GM19023 (cell line): ENCODE data around the gene FRMPD4.

Experiments
- ATAC-seq: cut with Tn5 transposase; IDR thresholded peaks from one replicate; pipeline ENCODE4 v1.9.1; 2021; ENCODE audit warnings: mild to moderate bottlenecking, moderate library complexity; ENCODE audit not compliant: unreplicated experiment

Gene FRMPD4

GRCh38 chrX:12210196-12210815, 72.0 kb downstream of the FRMPD4 start:
- no peak for ATAC-seq

GRCh38 chrX:12210971-12211370, 72.7 kb downstream of the FRMPD4 start:
- ATAC-seq: no peak

GRCh38 chrX:12223650-12224049, 85.4 kb downstream of the FRMPD4 start:
- no peak for ATAC-seq

GRCh38 chrX:12225107-12225506, 86.8 kb downstream of the FRMPD4 start:
- no peak for ATAC-seq

GRCh38 chrX:12227412-12228041, 89.3 kb downstream of the FRMPD4 start:
- no peak for ATAC-seq

- ATAC-seq: no peak
These were observed 90.6 kb downstream of the FRMPD4 start for GRCh38 chrX:12228862-12229261.

- ATAC-seq: no peak
These were observed 91.7 kb downstream of the FRMPD4 start for GRCh38 chrX:12229986-12230385.

- ATAC-seq: no peak
These were observed 96.5 kb downstream of the FRMPD4 start for GRCh38 chrX:12234534-12235329.

GRCh38 chrX:12236156-12236555, 97.9 kb downstream of the FRMPD4 start:
- ATAC-seq: no peak

GRCh38 chrX:12237131-12237530, 98.9 kb downstream of the FRMPD4 start:
- no peak for ATAC-seq

- ATAC-seq: no peak
These were observed 99.5 kb downstream of the FRMPD4 start for GRCh38 chrX:12237771-12238170.

GRCh38 chrX:12239356-12240082, 101.2 kb downstream of the FRMPD4 start:
- ATAC-seq: no peak

- ATAC-seq: no peak
These were observed 102.2 kb downstream of the FRMPD4 start for GRCh38 chrX:12240491-12240890.

GRCh38 chrX:12241026-12241425, 102.8 kb downstream of the FRMPD4 start:
- ATAC-seq: no peak

GRCh38 chrX:12245650-12246645, 107.7 kb downstream of the FRMPD4 start:
- no peak for ATAC-seq

- no peak for ATAC-seq
These were observed 111.7 kb downstream of the FRMPD4 start for GRCh38 chrX:12249997-12250396.

- no peak for ATAC-seq
These were observed 124.9 kb downstream of the FRMPD4 start for GRCh38 chrX:12263211-12263610.

- no peak for ATAC-seq
These were observed 131.2 kb downstream of the FRMPD4 start for GRCh38 chrX:12269484-12269883.

GRCh38 chrX:12278151-12278550, 139.9 kb downstream of the FRMPD4 start:
- no peak for ATAC-seq

- no peak for ATAC-seq
These were observed 144.7 kb downstream of the FRMPD4 start for GRCh38 chrX:12282991-12283390.
